ENCODE results near the gene ITGA4.

Gene ITGA4

DNA sequence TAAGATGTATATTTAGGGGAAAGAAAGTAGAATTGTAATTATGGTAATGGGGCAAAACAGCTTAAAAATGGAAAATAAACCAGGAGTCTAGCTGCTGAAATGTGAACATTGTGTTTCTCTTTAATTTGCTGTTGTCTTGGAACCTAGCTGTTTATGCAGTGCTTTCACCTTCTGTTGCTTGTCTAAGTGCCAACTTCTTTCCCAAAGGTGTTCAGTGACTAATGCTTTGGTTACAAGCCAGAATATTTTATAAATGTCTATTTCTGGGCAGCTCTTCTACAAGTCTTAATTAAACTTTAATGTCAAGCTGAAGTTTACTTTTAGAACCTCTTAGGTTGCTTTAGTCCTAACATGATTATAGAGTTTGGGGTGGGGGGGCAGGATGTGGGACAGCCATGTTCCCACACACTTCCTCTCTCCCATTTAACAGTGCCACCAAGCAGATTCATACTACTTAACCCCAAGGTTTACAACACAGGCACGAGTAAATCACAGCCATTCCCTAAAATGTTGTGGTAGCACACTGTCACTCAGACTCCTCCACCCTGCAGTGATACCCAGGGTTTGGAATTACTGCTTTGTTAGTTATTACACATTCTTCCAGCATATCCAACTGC is 60.6 kb downstream of the ITGA4 start:
- no peak for DNase-seq

DNA sequence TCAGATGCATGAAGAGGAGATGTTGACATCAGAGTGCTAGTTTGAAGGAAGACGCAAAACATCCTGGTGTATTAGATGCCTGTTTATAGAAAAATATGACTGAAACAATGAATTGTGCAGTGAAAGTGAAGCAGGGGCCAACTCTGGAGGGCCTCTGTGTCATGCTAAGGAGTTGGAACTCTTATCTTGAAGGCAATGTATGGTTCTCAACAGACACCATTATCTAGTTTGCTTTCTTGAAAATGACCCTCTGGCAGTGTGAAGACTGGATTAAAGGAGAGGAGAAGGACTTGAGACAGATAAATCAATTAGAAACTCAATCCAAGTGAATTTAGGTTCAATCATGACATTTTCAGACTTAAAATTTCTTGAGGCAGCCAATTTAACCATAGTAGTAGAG is 63.1 kb downstream of the ITGA4 start:
- DNase-seq = no peak

DNA sequence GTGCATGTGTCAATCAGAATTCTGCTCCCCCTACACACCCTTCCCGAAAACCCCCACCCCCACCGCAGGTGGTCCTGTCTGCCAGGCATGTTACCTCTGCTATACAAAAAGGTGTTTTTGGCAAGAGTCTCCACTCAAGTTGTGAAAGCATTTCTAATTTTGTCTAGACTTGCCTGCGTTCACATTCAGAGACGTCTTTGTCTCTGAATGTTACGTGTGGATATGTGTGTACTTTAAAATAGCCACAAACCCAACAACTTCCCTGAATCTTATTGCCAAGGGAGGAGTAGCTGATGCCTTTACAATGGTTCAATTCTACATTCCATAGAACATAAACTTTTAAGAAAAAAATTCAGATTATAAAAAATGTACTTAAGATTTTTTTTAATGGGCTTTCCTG is 66.6 kb downstream of the ITGA4 start:
- DNase-seq = no peak

- no peak for DNase-seq
Observed at GRCh38 chr2:181526014-181526413, 68.8 kb downstream of the ITGA4 start.

- DNase-seq = no peak
Observed at GRCh38 chr2:181527058-181527457, 69.9 kb downstream of the ITGA4 start.

GRCh38 chr2:181528441-181528840 is 71.3 kb downstream of the ITGA4 start:
- DNase-seq = no peak

DNA sequence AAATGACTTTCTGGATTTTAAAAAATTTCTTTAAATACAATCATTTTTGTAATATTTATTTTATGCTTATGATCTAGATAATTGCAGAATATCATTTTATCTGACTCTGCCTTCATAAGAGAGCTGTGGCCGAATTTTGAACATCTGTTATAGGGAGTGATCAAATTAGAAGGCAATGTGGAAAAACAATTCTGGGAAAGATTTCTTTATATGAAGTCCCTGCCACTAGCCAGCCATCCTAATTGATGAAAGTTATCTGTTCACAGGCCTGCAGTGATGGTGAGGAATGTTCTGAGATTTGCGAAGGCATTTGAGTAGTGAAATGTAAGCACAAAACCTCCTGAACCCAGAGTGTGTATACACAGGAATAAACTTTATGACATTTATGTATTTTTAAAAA is 79.5 kb downstream of the ITGA4 start:
- DNase-seq = no peak

DNA sequence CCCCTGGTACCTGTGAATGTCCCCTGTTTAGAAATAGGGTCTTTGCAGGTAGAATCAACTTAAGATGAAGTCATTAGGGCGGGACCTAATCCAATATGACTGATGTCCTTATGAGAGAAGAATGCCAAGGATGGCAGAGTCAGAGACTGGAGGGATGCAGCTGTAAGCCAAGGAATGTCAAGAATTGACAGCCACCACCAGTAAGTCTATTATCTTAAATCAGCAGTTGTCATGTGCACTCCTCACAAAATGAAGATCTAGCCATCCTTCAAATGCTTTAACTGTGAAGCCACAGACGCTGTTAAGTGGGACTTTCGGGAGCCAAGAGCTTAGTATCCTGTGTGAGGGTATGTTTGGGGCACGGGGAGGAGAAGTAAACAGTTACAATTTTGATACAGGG is 83.2 kb downstream of the ITGA4 start:
- no peak for DNase-seq

DNA sequence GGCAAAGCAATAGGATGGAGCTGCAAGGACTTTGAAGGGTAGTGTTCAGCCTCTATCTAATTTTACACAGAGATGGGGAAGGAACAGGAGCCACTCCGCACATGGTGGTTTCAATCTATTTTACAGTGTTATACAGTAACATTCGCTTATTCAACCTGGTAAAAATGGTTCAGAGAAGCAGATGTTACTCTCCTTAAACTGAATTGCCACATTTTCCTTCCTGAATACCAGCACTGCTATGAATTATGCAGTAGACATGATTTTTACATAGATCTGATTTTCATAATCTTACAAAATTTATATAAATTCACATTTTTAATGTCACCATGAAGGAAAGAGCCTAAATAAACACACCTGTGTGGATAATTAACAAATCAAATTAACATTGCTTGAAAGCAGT is 85.0 kb downstream of the ITGA4 start:
- no peak for DNase-seq

DNA sequence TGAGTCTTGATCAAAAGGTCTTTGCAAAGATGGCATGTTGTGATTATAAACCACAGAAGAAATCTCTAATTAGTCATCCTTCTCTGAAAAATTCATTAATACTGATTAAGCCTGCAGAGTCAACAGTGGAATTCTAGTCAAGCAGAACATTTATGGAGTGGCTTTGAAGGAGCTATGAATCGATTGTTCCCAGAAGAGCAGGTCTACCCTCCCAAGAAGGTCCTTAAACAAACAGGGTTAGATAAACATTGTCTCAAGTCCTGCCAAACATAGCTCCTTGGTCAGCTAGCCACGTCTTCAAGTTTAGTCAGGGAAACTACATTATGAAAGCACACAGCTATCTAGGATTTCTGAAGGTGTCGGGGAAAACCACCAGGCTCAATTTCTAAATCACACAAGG is 88.9 kb downstream of the ITGA4 start:
- DNase-seq = no peak

GRCh38 chr2:181552808-181553207 is 95.6 kb downstream of the ITGA4 start:
- no peak for DNase-seq

GRCh38 chr2:181553244-181553643 is 96.1 kb downstream of the ITGA4 start:
- no peak for DNase-seq

DNA sequence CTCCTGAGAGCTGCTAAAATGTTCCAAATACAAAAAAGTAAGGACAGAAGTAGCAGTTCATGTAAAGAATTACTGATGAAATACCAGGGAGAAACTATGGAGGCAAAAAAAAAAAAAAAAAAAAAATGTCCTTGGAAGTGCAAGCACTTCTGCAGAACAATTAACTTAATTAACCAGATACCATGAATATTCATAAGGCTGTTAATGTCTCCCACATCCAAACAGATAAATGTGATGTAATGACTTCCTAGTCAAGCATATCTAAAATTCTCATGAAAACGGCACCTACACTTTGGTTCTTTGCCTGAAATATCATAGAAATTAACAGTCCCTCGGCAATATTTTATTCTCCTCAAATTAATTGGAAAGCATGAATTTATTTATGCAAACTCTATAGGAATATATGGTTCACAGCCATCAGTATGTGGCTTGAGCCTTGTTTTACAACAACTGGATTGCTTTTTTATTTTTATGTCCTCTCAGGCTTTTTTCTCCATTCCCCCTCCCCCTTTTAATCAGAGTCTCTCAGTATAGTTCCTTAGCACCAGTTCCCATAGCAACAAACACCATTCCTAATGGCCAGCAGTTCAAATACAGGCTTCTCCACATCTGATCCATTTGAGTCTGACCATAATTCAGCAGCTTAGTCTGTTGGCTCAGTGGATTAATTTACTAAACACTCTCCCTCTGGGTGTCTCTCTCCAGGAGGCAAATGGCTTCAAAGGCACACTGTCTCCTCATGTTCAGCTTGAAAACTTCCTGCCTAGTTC is 97.1 kb downstream of the ITGA4 start:
- DNase-seq = no peak

DNA sequence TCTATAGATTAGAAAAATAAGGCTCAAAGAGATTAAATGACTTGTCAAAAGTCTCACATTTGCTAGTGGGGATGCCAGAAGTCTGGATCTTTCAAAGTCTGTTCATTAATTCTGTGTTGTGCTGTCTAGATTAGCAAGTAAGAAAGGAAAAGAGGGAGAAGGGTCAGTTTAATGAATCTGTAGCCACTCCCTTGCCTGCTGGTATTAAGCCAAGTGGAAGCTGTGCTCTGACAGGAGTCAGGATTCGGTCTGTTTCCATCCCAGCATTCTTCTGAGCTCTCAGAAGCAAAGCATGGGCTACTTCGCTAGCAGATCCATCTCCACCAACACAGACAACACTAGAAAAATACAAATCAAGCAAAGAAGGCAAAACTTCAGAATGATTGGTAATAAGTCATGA is 101.2 kb downstream of the ITGA4 start:
- DNase-seq = no peak

DNA sequence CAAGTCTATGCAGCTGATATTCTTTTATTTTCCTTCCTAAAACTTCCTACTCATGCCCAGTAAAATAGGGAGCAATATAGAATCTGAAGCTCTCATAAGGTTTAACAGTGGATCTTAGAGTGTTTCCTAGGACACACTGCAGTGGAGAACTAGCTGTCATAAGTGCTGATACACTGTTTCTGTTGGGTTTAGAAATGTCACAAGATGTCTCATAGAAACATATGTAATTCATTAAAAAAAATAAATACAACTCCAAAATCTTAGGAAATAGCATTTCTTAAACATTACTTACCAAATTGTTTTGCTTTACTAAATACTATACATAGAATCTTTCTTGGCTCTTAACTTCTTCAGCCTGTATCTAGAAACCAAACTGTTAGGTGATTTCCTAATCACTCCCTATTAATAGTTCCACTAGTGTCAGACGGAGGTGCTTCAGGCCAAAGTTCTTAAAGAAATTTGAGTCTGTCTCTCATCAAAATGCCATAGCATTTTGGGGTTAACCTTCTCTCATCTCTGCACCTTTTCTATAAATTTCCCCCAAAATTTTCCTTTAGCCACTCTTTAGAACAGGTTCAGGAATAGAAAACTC is 106.0 kb downstream of the ITGA4 start:
- DNase-seq = no peak

- DNase-seq = no peak
Observed at GRCh38 chr2:181566334-181567032, 109.3 kb downstream of the ITGA4 start.

DNA sequence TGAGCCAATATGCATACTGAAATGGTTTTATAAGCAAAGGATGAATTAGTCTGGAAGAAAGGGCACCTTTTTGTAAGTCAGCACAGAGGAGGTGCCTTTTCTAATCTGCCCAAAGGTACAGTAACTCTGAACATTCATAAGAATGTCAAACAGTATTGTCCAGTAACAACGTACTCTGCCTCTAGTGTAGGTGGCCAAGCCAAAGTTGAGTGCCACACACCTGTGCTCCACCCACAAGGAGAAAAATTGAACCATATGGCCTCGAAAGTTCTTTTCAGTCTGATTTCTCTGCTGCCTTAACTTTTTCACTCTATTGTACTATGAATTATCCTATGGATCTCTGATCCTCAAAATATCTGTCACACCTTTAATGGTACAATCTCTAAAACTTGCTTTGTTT is 112.9 kb downstream of the ITGA4 start:
- DNase-seq = no peak

DNA sequence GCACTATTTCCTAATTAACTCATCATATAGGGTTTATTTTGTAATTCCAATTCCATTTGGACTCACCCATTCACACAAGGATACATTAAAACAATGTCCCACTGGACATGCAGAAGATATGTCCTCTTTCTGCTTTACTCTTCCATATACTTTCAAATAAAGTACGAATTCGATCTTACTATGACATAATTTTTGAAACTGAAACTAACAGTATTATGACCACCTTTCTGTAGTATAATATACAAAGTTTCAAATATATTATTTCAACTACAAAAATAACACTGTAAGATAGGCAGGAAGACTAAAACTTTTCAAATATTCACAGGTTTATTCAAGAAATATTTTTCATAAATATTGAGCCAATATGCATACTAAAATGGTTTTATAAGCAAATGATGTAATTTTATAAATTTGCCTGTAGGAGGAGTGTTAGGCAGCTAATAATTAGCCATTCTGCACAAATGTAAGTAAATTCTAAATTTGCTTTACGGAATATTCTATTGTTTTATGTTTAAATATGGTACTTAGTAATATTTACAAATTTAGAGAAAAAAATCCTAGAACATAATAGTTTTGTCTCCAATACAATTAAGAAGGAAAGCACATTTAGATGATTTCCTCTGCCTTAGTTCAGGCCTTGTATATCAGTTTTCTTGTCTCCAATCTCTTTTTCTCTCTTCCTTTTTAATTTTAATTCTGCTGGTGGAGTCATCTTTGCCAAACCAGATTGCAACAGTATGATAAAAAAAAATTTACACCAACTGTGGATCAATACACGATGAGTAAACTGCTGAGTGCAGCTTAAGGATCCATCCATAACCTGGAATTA is 113.9 kb downstream of the ITGA4 start:
- no peak for DNase-seq

- no peak for DNase-seq
Observed at GRCh38 chr2:181573140-181573736, 116.1 kb downstream of the ITGA4 start.

GRCh38 chr2:181574321-181574720 is 117.1 kb downstream of the ITGA4 start:
- DNase-seq = no peak

GRCh38 chr2:181575024-181575649 is 118.0 kb downstream of the ITGA4 start:
- DNase-seq = no peak

DNA sequence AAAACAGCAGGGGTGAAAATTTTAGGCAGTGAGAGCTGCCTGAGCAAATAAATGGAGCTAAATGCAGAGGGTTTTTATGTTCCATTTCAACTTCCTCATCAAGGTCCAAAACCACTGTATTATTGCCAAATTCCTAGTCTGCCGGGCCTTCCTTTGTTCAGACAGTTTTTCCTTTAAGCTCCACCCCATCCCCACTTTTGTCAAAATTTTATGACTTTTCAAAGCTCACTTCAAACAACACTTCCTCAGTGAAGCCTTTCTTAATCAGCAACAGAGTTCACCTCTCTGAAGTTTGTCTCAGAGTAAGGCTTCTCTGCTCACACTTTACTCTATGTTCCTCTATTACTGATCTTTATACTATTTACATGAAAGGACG is 118.5 kb downstream of the ITGA4 start:
- DNase-seq = no peak
